ENCODE results near the gene NIBAN1. TPM values are rescaled to one million over a fixed set of nuclear protein-coding genes. Genes with fewer than 3 reads are reported as not detected.

Gene NIBAN1
- total and polyA plus RNA-seq, 9 of the 15 experiments (the other 6 are each of a cell fraction or from before 2014, with no cell fraction given): 1.5 to 26.6 (median 16.2) TPM

GRCh38 chr1:184974056-184974836, at the start of gene NIBAN1 (continued):
- TF ChIP-seq, protein P1, sequence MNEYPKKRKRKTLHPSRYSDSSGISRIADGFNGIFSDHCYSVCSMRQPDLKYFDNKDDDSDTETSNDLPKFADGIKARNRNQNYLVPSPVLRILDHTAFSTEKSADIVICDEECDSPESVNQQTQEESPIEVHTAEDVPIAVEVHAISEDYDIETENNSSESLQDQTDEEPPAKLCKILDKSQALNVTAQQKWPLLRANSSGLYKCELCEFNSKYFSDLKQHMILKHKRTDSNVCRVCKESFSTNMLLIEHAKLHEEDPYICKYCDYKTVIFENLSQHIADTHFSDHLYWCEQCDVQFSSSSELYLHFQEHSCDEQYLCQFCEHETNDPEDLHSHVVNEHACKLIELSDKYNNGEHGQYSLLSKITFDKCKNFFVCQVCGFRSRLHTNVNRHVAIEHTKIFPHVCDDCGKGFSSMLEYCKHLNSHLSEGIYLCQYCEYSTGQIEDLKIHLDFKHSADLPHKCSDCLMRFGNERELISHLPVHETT (CRISPR knock-in tag; conservative IDR thresholded peaks at IDR 0.05 in 1 of 2, IDR thresholded peaks at IDR 0.05 in 1 of 2): 0 out of 4 replicates have a peak, but pooled peaks of 1 of the 2 experiments have one; percentile 11
- peak; percentile 88 for TF ChIP-seq NCOA6 (IDR thresholded peaks at IDR 0.05)
- no peak for TF ChIP-seq NFXL1 (CRISPR knock-in tag; IDR thresholded peaks at IDR 0.05)
- peak; percentile 61 for TF ChIP-seq HCFC1 (IDR thresholded peaks at IDR 0.05; ENCODE audit: low read depth, low read length)
- peak; percentile 36 for TF ChIP-seq HNRNPLL (IDR thresholded peaks at IDR 0.05; ENCODE audit: low read depth, low read length, poor library complexity, severe bottlenecking)
- TF ChIP-seq, protein P2, sequence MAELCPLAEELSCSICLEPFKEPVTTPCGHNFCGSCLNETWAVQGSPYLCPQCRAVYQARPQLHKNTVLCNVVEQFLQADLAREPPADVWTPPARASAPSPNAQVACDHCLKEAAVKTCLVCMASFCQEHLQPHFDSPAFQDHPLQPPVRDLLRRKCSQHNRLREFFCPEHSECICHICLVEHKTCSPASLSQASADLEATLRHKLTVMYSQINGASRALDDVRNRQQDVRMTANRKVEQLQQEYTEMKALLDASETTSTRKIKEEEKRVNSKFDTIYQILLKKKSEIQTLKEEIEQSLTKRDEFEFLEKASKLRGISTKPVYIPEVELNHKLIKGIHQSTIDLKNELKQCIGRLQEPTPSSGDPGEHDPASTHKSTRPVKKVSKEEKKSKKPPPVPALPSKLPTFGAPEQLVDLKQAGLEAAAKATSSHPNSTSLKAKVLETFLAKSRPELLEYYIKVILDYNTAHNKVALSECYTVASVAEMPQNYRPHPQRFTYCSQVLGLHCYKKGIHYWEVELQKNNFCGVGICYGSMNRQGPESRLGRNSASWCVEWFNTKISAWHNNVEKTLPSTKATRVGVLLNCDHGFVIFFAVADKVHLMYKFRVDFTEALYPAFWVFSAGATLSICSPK (IDR thresholded peaks at IDR 0.05; ENCODE audit: borderline replicate concordance): no peak
- TF ChIP-seq, protein P3, sequence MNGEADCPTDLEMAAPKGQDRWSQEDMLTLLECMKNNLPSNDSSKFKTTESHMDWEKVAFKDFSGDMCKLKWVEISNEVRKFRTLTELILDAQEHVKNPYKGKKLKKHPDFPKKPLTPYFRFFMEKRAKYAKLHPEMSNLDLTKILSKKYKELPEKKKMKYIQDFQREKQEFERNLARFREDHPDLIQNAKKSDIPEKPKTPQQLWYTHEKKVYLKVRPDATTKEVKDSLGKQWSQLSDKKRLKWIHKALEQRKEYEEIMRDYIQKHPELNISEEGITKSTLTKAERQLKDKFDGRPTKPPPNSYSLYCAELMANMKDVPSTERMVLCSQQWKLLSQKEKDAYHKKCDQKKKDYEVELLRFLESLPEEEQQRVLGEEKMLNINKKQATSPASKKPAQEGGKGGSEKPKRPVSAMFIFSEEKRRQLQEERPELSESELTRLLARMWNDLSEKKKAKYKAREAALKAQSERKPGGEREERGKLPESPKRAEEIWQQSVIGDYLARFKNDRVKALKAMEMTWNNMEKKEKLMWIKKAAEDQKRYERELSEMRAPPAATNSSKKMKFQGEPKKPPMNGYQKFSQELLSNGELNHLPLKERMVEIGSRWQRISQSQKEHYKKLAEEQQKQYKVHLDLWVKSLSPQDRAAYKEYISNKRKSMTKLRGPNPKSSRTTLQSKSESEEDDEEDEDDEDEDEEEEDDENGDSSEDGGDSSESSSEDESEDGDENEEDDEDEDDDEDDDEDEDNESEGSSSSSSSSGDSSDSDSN (IDR thresholded peaks at IDR 0.05; ENCODE audit: borderline replicate concordance in 1 of 2, low read depth in 2 of 2, low read length in 2 of 2): peak; percentile 87 to 91; a peak in 2 of 4 replicates
- no peak; the same call in none of the 2 replicates for TF ChIP-seq NR2C2 (CRISPR knock-in tag; IDR thresholded peaks at IDR 0.05)
- peak; percentile 80 for TF ChIP-seq NR2C2 (tag; IDR thresholded peaks at IDR 0.05)
- TF ChIP-seq ZNF3 (CRISPR knock-in tag; IDR thresholded peaks at IDR 0.05): no peak
- peak in 1 of 2 experiments; percentile 70; a peak in 1 of 4 replicates for TF ChIP-seq KDM4B (IDR thresholded peaks at IDR 0.05; ENCODE audit: borderline replicate concordance in 2 of 2, low read depth in 1 of 2)
- TF ChIP-seq CBFB (CRISPR knock-in tag; IDR thresholded peaks at IDR 0.05): no peak
- TF ChIP-seq RBBP5 (IDR thresholded peaks at IDR 0.05; ENCODE audit: borderline replicate concordance, insufficient read depth, low read length, poor library complexity, severe bottlenecking): peak; percentile 55
- TF ChIP-seq ETV6 (IDR thresholded peaks at IDR 0.05; ENCODE audit: borderline replicate concordance in 1 of 2, low read depth in 2 of 2, low read length in 1 of 2): 0 out of 4 replicates have a peak, but pooled peaks of 1 of the 2 experiments have one; percentile 20
- no peak for TF ChIP-seq ETV6 (CRISPR knock-in tag; IDR thresholded peaks at IDR 0.05; ENCODE audit: borderline replicate concordance)
- peak; percentile 12; the same call in 1 of the 2 replicates for TF ChIP-seq C11orf30 (IDR thresholded peaks at IDR 0.05; ENCODE audit: low read depth)
- peak; percentile 25; the same call in 1 of the 2 replicates for TF ChIP-seq EP300 (IDR thresholded peaks at IDR 0.05; ENCODE audit: low read length)
- no peak for TF ChIP-seq SMARCE1 (IDR thresholded peaks at IDR 0.05)
- TF ChIP-seq ZNF263 (CRISPR knock-in tag; IDR thresholded peaks at IDR 0.05; ENCODE audit: borderline replicate concordance): 0 out of 2 replicates have a peak, but pooled peaks have one; percentile 54
- TF ChIP-seq MBD2 (IDR thresholded peaks at IDR 0.05; ENCODE audit: borderline replicate concordance, low read depth): no peak
- no peak for TF ChIP-seq STAT5A (IDR thresholded peaks at IDR 0.05; ENCODE audit: borderline replicate concordance, low read length)
- TF ChIP-seq GABPA (tag; conservative IDR thresholded peaks at IDR 0.05; ENCODE audit: low read depth): peak; percentile 64

All from K562 (cell line).